Tibial nerve (tissue), 4 donors: Measurements from ENCODE around the gene DCT.

ENCODE experiments used
- CTCF ChIP-seq, 5 experiments: fragments of 200-600 bp in 3 of 5; fragments of 450-650 bp in 2 of 5; sonication (generic) in 3 of 5; IDR thresholded peaks; one replicate each; pipeline ENCODE4 v1.5.1; 2016 to 2019; ENCODE audit warnings: antibody characterized with exemption in 5 of 5, mild to moderate bottlenecking in 3 of 5, moderate library complexity in 2 of 5
- EP300 ChIP-seq, 2 donors: sonication (generic); formaldehyde crosslinking; IDR thresholded peaks; one replicate each; pipeline ENCODE4 v1.6.1; 2017; ENCODE audit warnings: antibody characterized with exemption in 2 of 2, mild to moderate bottlenecking in 1 of 2
- POLR2A ChIP-seq, 2 donors: fragments of 450-650 bp; IDR thresholded peaks; one replicate each; pipeline ENCODE4 v1.6.1; 2017; ENCODE audit warnings: antibody characterized with exemption in 2 of 2, mild to moderate bottlenecking in 2 of 2, moderate library complexity in 2 of 2

- TF ChIP-seq EP300 (IDR thresholded peaks at IDR 0.05) (no peak), CTCF (IDR thresholded peaks at IDR 0.05) (no peak), POLR2A (IDR thresholded peaks at IDR 0.05) (no peak)
Observed at GRCh38 chr13:94413598-94413944, 65.9 kb downstream of the DCT start.
